ENCODE data around the gene SNTG2.

SNTG2 gene

GRCh38 chr2:1049691-1050090, 99.0 kb downstream of the SNTG2 start:
- Mint-ChIP-seq H3K9me3 (no peaks in the 10 kb centered on the region), H3K4me1 (ENCODE audit: low read depth) (peaks cover 2% of the 10 kb centered on the region), H3K4me3 (no peak overlapping the region), H3K27ac (no peak overlapping the region), H3K27me3 (ENCODE audit: low read depth) (no peaks in the 10 kb centered on the region), H3K36me3 (ENCODE audit: low read depth) (no peaks in the 10 kb centered on the region)
- no peak for DNase-seq (ENCODE audit: low spot score)

- H3K36me3 Mint-ChIP-seq (ENCODE audit: low read depth) = no peaks in the 10 kb centered on the region
- H3K4me3 Mint-ChIP-seq = no peak overlapping the region
- no peak for DNase-seq (ENCODE audit: low spot score)
- no peaks in the 10 kb centered on the region for H3K9me3 Mint-ChIP-seq
- H3K27me3 Mint-ChIP-seq (ENCODE audit: low read depth) = no peaks in the 10 kb centered on the region
- H3K27ac Mint-ChIP-seq = no peak overlapping the region
- no peaks in the 10 kb centered on the region for H3K4me1 Mint-ChIP-seq (ENCODE audit: low read depth)
Observed at GRCh38 chr2:1051075-1051474, 100.4 kb downstream of the SNTG2 start.

GRCh38 chr2:1052771-1053191, 102.1 kb downstream of the SNTG2 start:
- H3K9me3 Mint-ChIP-seq = no peaks in the 10 kb centered on the region
- no peaks in the 10 kb centered on the region for H3K4me1 Mint-ChIP-seq (ENCODE audit: low read depth)
- DNase-seq (ENCODE audit: low spot score) = no peak
- no peaks in the 10 kb centered on the region for H3K36me3 Mint-ChIP-seq (ENCODE audit: low read depth)
- H3K27ac Mint-ChIP-seq = no peak overlapping the region
- no peak overlapping the region for H3K4me3 Mint-ChIP-seq
- no peaks in the 10 kb centered on the region for H3K27me3 Mint-ChIP-seq (ENCODE audit: low read depth)

GRCh38 chr2:1053786-1054185, 103.1 kb downstream of the SNTG2 start:
- Mint-ChIP-seq H3K4me1 (ENCODE audit: low read depth) (no peaks in the 10 kb centered on the region), H3K9me3 (no peaks in the 10 kb centered on the region), H3K27ac (no peak overlapping the region), H3K27me3 (ENCODE audit: low read depth) (no peaks in the 10 kb centered on the region), H3K36me3 (ENCODE audit: low read depth) (no peaks in the 10 kb centered on the region), H3K4me3 (no peak overlapping the region)
- no peak for DNase-seq (ENCODE audit: low spot score)

DNA sequence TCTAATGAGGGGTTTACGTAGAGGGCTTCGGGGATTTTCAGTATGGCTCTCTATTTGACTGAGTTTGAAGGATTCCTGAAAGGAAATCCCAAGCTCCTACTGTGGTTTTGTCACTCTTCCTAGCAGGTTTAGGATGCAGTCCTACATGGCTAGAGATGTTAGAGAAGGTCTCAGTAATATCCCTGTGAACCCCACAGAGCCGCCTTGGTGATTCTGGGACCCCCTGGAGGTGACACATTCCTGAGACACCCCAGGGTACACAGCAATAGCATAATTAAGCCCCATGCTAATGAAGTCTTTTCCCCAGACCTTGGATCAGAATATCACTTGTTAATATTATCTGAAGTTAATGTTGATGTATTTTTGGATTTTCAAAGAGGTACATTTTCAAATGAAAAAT, 103.8 kb downstream of the SNTG2 start:
- no peaks in the 10 kb centered on the region for H3K4me1 Mint-ChIP-seq (ENCODE audit: low read depth)
- no peak for DNase-seq (ENCODE audit: low spot score)
- no peak overlapping the region for H3K4me3 Mint-ChIP-seq
- no peaks in the 10 kb centered on the region for H3K9me3 Mint-ChIP-seq
- H3K36me3 Mint-ChIP-seq (ENCODE audit: low read depth) = no peaks in the 10 kb centered on the region
- H3K27ac Mint-ChIP-seq = no peak overlapping the region
- no peaks in the 10 kb centered on the region for H3K27me3 Mint-ChIP-seq (ENCODE audit: low read depth)

DNA sequence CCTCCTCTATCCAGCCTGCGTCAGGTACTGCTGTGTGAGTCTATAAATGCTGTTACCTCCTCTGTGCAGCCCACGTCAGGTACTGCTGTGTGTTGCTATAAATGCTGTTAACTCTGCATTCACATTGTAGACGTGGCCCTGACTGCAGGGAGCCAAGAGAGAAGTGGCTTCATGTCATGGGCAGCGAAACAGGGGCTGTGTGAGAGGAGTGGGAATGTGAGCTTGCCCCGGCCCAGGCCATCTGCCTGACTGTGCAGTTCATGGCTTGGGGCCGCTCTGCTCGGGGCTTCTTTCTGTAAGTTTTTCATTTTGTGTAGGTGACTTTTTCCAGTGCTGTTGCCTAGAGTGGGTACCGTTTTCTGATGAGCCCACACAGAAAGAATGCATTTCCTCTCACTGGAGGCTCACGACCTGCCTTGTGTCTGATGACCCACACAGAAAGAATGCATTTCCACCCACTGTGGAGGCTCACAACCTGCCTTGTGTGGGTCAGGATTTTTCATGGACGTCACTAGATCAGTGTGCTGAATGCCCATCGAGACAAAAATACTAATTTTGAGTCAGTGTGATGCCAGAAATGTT, 104.5 kb downstream of the SNTG2 start:
- H3K36me3 Mint-ChIP-seq (ENCODE audit: low read depth) = no peaks in the 10 kb centered on the region
- no peaks in the 10 kb centered on the region for H3K27me3 Mint-ChIP-seq (ENCODE audit: low read depth)
- no peak overlapping the region for H3K27ac Mint-ChIP-seq
- no peak overlapping the region for H3K4me3 Mint-ChIP-seq
- H3K4me1 Mint-ChIP-seq (ENCODE audit: low read depth) = no peaks in the 10 kb centered on the region
- no peak for DNase-seq (ENCODE audit: low spot score)
- H3K9me3 Mint-ChIP-seq = no peaks in the 10 kb centered on the region

DNA sequence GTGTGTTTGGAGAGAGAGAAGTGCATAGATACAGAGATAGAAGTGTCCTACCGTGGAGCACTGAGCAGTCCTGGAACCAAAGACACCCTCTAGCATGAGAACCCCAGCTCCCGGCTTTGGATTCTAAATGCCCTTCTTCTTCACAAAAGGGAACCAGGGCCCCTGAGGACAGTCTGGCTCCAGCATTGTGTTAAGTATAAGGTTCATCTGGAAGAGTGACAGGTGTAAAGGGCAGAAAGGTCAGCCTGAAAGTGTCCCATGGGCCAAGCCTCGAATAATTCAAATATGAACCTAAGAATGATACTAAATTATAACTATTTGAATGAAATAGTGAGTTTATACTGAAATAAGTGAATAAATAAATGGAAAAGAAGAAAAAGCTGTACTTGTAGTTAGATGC, 109.7 kb downstream of the SNTG2 start:
- no peak for DNase-seq (ENCODE audit: low spot score)
- Mint-ChIP-seq H3K4me3 (no peak overlapping the region), H3K4me1 (ENCODE audit: low read depth) (no peaks in the 10 kb centered on the region), H3K9me3 (no peaks in the 10 kb centered on the region), H3K27me3 (ENCODE audit: low read depth) (no peaks in the 10 kb centered on the region), H3K27ac (no peak overlapping the region), H3K36me3 (ENCODE audit: low read depth) (no peaks in the 10 kb centered on the region)

DNA sequence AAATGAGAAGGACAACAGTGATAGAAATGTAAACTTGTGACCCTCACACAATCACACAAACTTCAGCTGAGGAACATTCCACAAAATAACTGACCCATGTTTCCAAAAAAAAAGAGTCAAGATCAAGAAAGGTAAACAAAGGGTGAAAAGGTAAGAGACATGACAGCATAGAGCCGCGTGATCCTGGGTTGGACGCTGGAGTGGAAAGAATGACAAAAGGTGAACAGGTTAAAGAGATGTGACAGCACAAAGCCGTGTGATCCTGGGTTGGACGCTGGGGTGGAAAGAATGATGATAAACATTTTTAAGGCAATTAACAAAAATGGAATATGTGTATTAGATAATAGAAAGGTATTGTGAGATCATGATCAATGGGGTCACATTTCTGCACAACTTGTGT, 110.3 kb downstream of the SNTG2 start:
- no peak for DNase-seq (ENCODE audit: low spot score)
- no peaks in the 10 kb centered on the region for H3K36me3 Mint-ChIP-seq (ENCODE audit: low read depth)
- no peaks in the 10 kb centered on the region for H3K4me1 Mint-ChIP-seq (ENCODE audit: low read depth)
- H3K27me3 Mint-ChIP-seq (ENCODE audit: low read depth) = no peaks in the 10 kb centered on the region
- no peak overlapping the region for H3K27ac Mint-ChIP-seq
- no peak overlapping the region for H3K4me3 Mint-ChIP-seq
- H3K9me3 Mint-ChIP-seq = no peaks in the 10 kb centered on the region

- no peak for DNase-seq (ENCODE audit: low spot score)
- H3K27me3 Mint-ChIP-seq (ENCODE audit: low read depth) = no peaks in the 10 kb centered on the region
- H3K9me3 Mint-ChIP-seq = no peaks in the 10 kb centered on the region
- no peak overlapping the region for H3K27ac Mint-ChIP-seq
- no peaks in the 10 kb centered on the region for H3K4me1 Mint-ChIP-seq (ENCODE audit: low read depth)
- H3K36me3 Mint-ChIP-seq (ENCODE audit: low read depth) = no peaks in the 10 kb centered on the region
- no peak overlapping the region for H3K4me3 Mint-ChIP-seq
Observed at GRCh38 chr2:1068241-1068640, 117.6 kb downstream of the SNTG2 start.

GRCh38 chr2:1068822-1069221, 118.2 kb downstream of the SNTG2 start:
- no peaks in the 10 kb centered on the region for H3K4me1 Mint-ChIP-seq (ENCODE audit: low read depth)
- H3K9me3 Mint-ChIP-seq = no peaks in the 10 kb centered on the region

DNA sequence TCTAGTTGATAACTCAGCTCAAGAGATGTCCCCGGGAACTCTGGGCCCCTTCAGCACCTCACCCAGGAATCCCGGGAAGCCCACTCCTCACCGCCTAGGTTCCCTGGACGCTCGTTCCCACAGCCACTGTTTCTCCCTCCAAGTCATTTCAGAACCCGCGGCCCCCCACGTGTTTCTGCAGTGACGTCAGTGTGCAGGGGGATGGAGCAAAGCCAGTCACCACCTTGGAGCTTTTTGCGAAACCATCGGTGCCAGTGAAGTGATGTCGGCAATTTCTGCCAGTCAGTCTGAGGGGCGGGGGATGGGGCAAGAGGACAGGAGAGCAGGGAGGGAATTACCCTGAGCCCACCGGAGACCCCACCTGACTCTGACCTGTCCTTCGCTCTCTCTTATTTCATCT, 119.2 kb downstream of the SNTG2 start:
- Mint-ChIP-seq H3K9me3 (no peaks in the 10 kb centered on the region), H3K36me3 (ENCODE audit: low read depth) (no peaks in the 10 kb centered on the region), H3K4me3 (no peak overlapping the region), H3K27ac (no peak overlapping the region), H3K4me1 (ENCODE audit: low read depth) (no peaks in the 10 kb centered on the region), H3K27me3 (ENCODE audit: low read depth) (peaks cover 4% of the 10 kb centered on the region)
- no peak for DNase-seq (ENCODE audit: low spot score)

More at GRCh38 chr2:1068822-1069221, 118.2 kb downstream of the SNTG2 start:
- no peak for DNase-seq (ENCODE audit: low spot score)
- peaks cover under 1% of the 10 kb centered on the region for H3K27me3 Mint-ChIP-seq (ENCODE audit: low read depth)
- H3K36me3 Mint-ChIP-seq (ENCODE audit: low read depth) = no peaks in the 10 kb centered on the region
- H3K27ac Mint-ChIP-seq = no peak overlapping the region
- no peak overlapping the region for H3K4me3 Mint-ChIP-seq

- peaks cover 7% of the 10 kb centered on the region for H3K27me3 Mint-ChIP-seq (ENCODE audit: low read depth)
- H3K27ac Mint-ChIP-seq = no peak overlapping the region
- no peaks in the 10 kb centered on the region for H3K36me3 Mint-ChIP-seq (ENCODE audit: low read depth)
- H3K9me3 Mint-ChIP-seq = no peaks in the 10 kb centered on the region
- H3K4me3 Mint-ChIP-seq = no peak overlapping the region
- H3K4me1 Mint-ChIP-seq (ENCODE audit: low read depth) = no peaks in the 10 kb centered on the region
- no peak for DNase-seq (ENCODE audit: low spot score)
Observed at GRCh38 chr2:1070601-1071000, 120.0 kb downstream of the SNTG2 start.

DNA sequence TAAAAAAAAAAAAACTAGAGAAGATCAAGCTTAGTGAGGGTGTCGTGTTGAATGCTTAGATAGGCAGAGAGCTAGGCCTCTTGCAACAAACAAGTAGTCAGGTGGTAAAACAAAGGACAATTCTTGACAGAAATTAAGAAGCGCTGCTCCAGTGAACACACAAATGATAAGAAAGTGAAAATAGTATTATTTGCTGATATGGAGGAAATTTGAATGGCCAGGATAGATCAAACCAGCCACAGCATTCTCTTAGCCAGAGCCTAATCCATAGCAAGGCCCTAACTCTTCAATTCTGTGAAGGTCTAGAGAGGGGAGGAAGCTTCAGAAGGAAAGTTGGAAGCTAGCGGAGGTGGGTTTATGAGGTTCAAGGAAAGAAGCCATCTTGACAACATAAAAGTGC, 121.0 kb downstream of the SNTG2 start:
- no peaks in the 10 kb centered on the region for H3K9me3 Mint-ChIP-seq
- no peak overlapping the region for H3K4me3 Mint-ChIP-seq
- DNase-seq (ENCODE audit: low spot score) = no peak
- no peaks in the 10 kb centered on the region for H3K36me3 Mint-ChIP-seq (ENCODE audit: low read depth)
- no peaks in the 10 kb centered on the region for H3K4me1 Mint-ChIP-seq (ENCODE audit: low read depth)
- peaks cover 7% of the 10 kb centered on the region for H3K27me3 Mint-ChIP-seq (ENCODE audit: low read depth)
- H3K27ac Mint-ChIP-seq = no peak overlapping the region

GRCh38 chr2:1072250-1072649, 121.6 kb downstream of the SNTG2 start:
- DNase-seq (ENCODE audit: low spot score) = no peak
- H3K36me3 Mint-ChIP-seq (ENCODE audit: low read depth) = no peaks in the 10 kb centered on the region
- no peak overlapping the region for H3K4me3 Mint-ChIP-seq
- H3K4me1 Mint-ChIP-seq (ENCODE audit: low read depth) = no peaks in the 10 kb centered on the region
- no peaks in the 10 kb centered on the region for H3K9me3 Mint-ChIP-seq
- H3K27ac Mint-ChIP-seq = no peak overlapping the region
- H3K27me3 Mint-ChIP-seq (ENCODE audit: low read depth) = peaks cover 7% of the 10 kb centered on the region

DNA sequence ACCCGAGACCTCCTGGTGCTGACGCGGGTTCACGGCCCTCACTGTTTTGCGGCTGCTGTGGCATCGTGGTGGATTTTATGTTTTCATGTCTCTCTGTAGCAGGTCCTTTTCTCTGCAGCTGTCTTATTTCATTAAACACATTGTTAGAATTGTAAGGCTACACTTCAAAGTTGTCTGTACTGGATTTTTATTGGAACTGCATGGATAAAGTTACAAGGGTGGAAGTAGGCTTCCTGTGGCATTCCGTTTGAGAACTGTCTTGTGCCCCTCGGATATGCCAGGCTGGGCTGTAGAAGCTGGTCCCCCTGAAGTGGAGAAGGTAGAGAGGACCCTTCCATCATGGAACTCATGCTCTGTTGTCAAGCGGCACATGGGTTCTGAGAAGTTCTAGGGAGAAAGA, 127.3 kb downstream of the SNTG2 start:
- Mint-ChIP-seq H3K4me1 (ENCODE audit: low read depth) (no peaks in the 10 kb centered on the region), H3K27me3 (ENCODE audit: low read depth) (peaks cover 7% of the 10 kb centered on the region), H3K36me3 (ENCODE audit: low read depth) (no peaks in the 10 kb centered on the region), H3K9me3 (no peaks in the 10 kb centered on the region), H3K4me3 (no peak overlapping the region), H3K27ac (no peak overlapping the region)
- DNase-seq (ENCODE audit: low spot score) = no peak
